ENCODE results near the gene RAPGEF4.

Gene RAPGEF4

DNA sequence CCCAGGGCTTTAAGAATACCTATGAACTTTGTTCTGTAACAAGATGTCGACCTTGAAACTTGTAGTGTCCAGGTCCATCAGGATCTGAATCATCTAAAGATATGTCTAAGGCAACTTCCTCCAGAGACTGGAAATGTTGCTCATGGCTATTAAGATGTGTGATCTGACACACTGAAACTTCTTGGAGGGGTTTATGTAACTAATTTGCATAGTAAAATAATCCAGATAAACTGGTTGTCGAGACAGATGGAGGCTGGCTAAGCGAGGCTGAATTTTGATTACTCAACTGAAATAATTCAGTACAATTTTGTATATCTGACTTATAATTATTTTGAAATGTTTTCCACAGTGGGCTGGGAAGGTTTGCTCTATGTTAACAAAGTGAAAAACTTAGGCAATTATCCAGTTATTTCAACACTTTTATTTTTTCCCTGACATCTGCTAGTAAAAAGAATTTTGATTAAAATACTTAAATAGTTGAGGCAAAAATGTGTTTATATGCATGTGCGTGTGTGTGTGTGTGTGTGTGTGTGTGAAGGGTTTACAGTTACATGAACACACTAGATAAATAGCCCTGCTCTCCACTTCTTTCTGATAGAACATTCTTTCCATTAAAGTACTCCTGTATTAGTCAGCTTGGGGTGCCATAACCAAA lies 328.6 kb downstream of the RAPGEF4 start:
- DNase-seq: no peak
- TF ChIP-seq POLR2A (IDR thresholded peaks at IDR 0.05; ENCODE audit: low read length): no peak
- TF ChIP-seq GATA1 (IDR thresholded peaks at IDR 0.05; ENCODE audit: low read depth, low read length): no peak

DNA sequence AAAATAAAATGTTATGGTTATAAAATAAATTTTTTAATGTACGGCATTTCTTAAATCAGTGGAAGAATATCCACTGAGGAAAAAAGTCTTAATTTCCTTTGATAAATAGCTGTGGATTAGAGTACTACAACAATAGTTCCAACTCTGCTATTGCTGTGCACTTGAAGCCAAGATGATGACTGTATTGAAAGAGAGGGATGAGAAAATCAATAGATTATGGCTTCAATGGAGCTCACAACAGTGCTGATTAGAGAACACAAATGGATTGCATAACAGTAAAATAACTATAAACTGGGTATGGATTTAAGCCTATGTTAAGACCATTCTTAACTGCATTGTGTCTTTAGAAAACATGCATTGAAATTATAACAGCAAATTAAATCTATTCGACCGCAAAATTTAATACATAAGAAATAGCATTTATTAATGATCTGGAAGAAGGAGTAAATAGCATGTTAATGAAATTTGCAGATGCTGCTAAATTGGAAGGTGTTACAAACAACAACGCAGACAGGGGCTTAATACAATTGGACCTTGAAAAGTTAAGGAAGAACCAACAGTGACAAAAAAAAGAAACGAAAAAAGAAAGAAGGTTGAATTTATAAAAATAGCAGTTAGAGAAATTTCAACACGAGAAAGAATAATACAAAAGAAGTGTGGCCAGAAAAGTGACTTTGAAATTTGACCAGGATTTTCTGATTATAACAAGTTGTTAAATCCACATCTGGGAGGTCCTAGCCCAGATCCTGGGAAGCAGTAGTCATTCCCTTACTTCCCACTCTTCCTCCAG lies 331.4 kb downstream of the RAPGEF4 start:
- no peak for DNase-seq
- TF ChIP-seq GATA1 (IDR thresholded peaks at IDR 0.05; ENCODE audit: low read depth, low read length): no peak
- TF ChIP-seq POLR2A (IDR thresholded peaks at IDR 0.05; ENCODE audit: low read length): no peak

DNA sequence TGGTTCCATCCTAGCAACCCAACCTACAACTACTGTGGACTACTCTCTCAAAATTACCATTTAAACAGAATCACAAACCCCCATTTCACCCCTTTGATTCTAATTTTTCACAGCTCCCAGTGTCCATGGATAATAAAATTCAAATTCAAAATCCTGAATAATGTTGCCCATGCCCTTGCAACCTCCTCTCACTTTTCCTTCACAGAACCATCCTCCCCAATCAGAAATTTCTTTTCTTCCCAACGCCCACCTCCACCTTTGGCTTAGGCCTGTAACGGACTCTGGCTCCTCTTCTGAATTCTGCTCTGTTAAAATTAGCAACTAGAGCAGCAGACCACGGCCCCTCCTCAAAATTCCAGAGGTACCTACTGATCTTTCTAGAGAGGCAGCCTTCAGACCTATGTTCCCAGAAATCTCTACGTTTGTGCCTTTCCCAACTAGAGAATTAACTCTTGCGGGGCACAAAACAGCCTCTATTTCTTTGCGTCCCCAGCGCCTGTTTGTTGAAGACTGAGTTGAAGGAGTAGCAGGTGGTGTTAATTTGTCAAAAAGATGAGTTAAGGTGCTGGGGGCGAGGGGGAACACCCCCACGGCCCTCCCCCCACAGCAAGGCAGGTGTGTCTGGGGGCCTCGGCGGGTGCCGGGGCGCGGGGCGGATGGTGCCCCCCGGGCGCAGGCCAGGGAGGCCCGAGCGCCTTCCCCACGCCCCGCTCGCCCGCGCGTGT lies 339.6 kb downstream of the RAPGEF4 start:
- DNase-seq: no peak
- TF ChIP-seq GATA1 (IDR thresholded peaks at IDR 0.05; ENCODE audit: low read depth, low read length): no peak
- no peak for TF ChIP-seq POLR2A (IDR thresholded peaks at IDR 0.05; ENCODE audit: low read length)

DNA sequence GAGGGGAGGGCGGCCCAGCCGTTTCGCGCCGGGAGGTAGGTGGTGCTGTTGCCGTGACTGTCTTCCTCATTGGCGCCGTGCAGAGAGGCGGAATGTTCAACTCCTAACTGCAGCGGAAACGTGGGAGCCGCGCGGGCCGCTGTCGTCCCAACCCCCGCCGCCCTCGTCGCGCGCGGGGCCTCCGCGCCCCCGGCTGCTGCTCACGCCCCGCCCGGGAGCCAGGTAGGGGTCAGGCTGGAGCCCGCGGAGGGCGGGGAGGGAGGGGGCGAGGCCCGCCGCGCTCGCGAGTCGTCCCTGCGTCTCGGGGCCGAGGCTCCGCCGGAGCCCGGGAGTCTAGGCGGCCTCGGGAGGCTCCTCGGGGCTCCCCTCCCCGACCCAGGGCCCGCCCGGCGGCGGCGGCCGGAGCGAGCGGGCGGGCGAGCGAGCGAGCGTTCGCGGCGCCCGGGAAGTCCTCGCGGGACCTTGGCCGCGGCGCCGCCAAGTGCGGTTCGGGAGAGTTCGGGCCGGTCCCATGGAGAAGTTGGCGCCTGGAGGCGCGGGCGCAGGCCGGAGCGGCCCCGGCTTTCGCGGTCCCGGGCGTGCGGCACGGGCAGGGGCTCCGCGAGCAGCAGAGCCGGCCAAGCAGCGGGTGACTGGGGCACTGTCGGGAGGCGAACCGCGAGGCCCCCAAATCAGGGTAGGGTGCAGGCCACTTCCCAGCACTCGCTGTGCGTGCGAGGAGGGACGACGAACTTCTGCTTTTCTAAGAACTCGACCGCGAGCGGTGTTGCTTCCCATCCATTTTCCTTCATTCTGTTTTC lies 340.3 kb downstream of the RAPGEF4 start, which contains the start of gene MAP3K20:
Gene MAP3K20, plus strand, starts transcription at position 66 of the 800 bp plus-strand sequence. CDS start 15,186 bp downstream, outside the sequence.
- peak; percentile 46 for TF ChIP-seq POLR2A (IDR thresholded peaks at IDR 0.05; ENCODE audit: low read length)
- TF ChIP-seq GATA1 (IDR thresholded peaks at IDR 0.05; ENCODE audit: low read depth, low read length): no peak
- peak; percentile 76 to 86 for DNase-seq

DNA sequence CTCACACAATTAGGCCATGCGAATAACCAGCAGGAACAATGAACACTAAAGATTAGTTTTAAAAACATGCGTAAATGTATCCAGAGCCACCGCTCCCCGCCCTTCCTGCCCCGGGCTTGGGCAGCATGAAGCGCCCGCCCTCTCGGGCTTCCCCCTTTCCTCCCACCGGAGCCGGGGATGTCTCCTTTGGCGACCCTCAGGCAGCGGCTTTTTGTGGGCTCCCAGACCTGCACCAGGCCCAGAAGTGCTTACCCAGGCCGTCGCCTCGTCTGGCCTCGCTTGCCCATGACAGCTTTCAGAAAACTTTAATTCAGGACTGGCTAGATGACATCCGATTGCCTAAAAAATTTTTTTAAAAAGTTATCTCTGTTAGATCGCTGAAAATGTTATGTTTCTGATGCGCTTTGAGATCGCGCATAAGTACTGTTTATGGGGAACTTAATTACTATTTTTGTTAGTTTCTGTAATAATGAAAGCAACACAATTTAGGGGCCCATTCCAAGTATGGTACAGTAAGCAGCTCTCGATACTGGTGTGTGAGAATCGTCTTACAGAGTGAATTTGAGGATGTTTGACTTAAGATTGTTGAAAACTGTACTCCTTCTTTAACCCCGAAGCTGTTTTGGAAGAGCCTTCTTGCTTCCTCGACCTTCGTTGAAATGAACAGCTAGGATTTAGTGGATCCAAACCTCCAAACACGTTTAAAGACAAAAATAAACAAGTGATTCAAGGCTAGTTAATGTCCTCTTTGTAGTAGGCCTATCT lies 341.1 kb downstream of the RAPGEF4 start:
- peak; percentile 73 to 83 for DNase-seq
- TF ChIP-seq GATA1 (IDR thresholded peaks at IDR 0.05; ENCODE audit: low read depth, low read length) (no peak), POLR2A (IDR thresholded peaks at IDR 0.05; ENCODE audit: low read length) (peak; percentile 5)

DNA sequence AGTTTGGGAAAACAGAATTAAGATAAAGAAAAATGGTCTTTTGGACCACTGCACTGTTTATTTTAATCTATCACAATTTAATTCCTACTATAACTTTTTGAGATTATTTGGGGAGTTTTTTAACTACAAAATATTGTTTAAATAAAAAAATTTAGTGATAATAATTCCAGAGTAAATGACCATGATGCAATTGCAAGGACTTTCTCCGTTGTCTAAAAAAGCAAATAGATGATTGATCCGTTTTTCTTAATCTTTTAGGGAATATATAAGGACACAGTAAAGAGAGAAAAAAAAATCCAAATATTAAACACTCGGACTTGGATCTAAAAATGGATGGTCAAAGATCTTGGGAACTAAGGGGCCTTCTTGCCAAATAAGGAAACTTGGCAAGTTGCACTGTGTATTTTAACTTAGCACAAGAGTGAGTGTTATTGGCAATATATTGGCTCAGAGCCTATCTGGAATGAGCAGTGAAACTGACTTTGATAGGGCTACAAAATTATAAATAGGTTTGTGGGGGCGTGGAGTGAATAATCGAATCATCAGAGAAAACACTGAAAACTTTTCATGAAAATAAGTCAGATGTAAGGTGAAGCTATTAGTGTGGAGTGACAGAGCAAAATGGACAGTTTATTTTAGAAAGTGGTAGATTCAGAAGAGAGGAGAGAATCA lies 342.0 kb downstream of the RAPGEF4 start:
- DNase-seq: peak; percentile 84 to 89
- no peak for TF ChIP-seq GATA1 (IDR thresholded peaks at IDR 0.05; ENCODE audit: low read depth, low read length)
- no peak for TF ChIP-seq POLR2A (IDR thresholded peaks at IDR 0.05; ENCODE audit: low read length)

DNA sequence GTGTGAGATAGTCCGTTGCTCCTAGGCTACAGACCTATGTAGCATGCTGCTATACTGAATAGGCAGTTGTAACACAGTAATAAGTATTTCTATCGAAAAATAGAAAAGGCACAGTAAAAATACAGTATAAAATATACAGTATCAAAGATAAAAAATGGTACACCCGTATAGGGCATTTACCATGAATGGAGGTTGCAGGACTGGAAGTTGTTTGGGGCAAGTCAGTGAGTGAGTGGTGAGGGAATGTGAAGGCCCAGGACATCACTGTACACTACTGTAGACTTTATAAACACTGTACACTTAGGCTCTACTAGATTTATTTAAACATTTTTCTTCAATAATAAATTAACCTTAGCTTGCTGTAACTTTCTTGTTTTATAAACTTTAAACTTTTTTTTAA lies 343.5 kb downstream of the RAPGEF4 start:
- TF ChIP-seq GATA1 (IDR thresholded peaks at IDR 0.05; ENCODE audit: low read depth, low read length) (no peak), POLR2A (IDR thresholded peaks at IDR 0.05; ENCODE audit: low read length) (no peak)
- no peak for DNase-seq

DNA sequence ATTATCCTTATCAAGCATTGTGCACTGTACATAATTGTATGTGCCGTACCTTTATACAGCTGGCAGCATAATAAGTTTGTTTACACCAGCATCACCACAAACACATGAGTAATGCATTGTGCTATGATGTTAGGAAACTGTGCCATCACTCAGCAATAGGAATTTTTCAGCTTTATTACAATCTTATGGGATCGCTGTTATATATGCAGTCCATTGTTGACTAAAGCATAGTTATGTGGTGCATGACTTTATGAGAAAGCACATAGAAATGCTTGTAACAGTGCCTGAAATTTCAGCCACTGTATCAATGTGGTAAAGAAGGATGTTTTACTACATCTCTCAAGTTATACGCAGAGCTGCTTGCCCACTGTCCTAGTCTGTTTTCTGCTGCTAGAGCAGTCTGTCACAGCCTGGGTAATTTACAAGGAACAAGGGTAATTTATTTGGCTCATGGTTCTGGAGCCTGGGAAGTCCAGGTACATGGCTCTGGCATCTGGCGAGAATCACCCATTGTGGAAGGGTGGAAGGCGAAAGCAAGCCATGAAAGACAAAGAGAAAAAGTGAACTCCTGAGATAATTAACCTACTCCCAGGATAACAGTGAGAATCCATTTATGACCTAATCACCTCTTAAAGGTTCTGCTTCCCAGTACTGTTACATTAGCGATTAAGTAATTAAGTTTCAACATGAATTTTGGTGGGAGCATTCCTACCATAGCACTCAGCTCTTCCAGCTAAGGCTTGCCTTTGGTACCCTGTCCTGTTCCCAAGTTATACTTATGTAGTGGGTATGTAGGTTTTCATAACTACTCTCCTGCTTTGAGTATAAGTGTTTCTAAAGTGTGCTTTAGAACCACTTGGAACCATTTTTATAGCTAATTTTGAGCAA lies 344.6 kb downstream of the RAPGEF4 start:
- TF ChIP-seq GATA1 (IDR thresholded peaks at IDR 0.05; ENCODE audit: low read depth, low read length): no peak
- no peak for TF ChIP-seq POLR2A (IDR thresholded peaks at IDR 0.05; ENCODE audit: low read length)
- no peak for DNase-seq

DNA sequence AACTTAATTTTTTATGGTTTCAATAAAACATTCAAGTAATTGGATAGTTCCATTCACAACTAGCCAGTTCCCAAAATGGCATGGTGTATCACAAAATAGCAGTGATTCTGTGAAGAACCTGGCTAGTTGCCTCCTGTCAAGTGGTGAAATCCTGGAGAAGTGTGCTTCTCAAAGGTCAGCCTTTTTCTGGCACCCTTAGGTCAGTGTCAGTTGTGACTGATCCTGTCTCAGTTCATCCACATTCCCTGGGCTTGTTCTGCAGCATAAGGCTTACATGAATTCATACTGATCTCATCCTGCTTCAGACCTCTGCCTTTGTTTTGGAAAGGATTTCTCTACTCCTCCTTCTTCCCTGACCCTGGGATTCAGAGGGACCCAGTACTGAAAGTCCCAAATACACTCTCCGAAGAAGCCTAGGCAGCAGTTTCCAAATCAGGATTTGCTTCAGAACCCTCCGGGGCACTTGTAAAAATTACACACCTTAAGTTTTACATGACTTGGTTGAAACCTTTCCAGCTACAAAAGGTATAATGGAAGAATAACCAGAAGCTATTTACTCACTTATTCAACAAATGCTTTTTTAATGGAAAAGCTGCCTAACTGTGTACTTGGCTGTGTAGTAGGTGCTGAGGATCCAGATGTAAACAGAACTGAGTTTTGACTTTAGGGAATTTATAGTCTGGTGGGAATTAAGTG lies 351.0 kb downstream of the RAPGEF4 start:
- TF ChIP-seq POLR2A (IDR thresholded peaks at IDR 0.05; ENCODE audit: low read length) (no peak), GATA1 (IDR thresholded peaks at IDR 0.05; ENCODE audit: low read depth, low read length) (no peak)
- DNase-seq: no peak

DNA sequence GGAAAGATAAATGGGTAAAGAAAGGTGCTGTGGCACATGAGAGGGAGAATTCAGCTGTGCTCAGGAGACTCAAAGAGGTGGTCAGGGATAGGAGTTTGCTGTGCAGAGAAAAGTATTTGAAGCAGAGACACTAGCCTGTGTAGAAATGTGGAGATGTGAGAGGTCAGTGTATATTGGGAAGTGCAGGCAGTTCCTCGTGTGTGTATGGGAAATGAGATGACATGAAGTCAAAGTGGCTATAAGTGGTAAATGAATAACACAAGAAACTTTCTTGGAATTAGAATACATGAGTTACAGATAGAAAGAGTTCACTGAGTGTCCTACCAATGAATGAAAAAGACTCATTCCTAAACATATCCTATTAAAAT lies 351.6 kb downstream of the RAPGEF4 start:
- TF ChIP-seq GATA1 (IDR thresholded peaks at IDR 0.05; ENCODE audit: low read depth, low read length) (no peak), POLR2A (IDR thresholded peaks at IDR 0.05; ENCODE audit: low read length) (no peak)

More for the DNA sequence above, 351.6 kb downstream of the RAPGEF4 start:
- DNase-seq: no peak

All from erythroblast (primary cell).